ENCODE measurements around the gene DSCAM.

DNA sequence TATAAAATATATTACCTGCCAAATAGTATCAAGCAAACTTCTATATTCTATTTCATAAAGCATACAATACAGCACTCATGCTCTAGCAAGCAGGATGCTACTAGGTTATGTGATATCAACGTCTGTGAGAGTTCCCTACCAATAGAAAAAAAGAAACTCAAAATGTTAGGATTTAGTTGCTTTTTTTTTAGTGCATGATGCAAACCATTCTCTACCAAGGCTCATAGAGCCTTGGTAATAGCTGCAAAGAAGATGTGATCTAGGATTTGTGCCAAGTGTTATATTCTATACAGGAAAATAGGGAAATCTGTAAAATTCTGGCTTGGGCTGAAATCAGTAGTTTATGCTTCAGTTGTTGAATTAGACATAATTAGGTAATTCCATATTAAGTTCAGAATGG lies 394.4 kb downstream of the DSCAM start:
- TF ChIP-seq TAF1 (IDR thresholded peaks at IDR 0.05; ENCODE audit: low read depth), result no peak
- TF ChIP-seq, protein P1, sequence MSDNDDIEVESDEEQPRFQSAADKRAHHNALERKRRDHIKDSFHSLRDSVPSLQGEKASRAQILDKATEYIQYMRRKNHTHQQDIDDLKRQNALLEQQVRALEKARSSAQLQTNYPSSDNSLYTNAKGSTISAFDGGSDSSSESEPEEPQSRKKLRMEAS (IDR thresholded peaks at IDR 0.05), result no peak

Data from Ishikawa (cell line).